ENCODE data around the gene GOLGA6D. TPM values are rescaled to one million over a fixed set of nuclear protein-coding genes. Genes with fewer than 3 reads are reported as not detected.

The GOLGA6D gene
- total RNA-seq, 1 experiment from 2014 or later: 0.12 TPM

DNA sequence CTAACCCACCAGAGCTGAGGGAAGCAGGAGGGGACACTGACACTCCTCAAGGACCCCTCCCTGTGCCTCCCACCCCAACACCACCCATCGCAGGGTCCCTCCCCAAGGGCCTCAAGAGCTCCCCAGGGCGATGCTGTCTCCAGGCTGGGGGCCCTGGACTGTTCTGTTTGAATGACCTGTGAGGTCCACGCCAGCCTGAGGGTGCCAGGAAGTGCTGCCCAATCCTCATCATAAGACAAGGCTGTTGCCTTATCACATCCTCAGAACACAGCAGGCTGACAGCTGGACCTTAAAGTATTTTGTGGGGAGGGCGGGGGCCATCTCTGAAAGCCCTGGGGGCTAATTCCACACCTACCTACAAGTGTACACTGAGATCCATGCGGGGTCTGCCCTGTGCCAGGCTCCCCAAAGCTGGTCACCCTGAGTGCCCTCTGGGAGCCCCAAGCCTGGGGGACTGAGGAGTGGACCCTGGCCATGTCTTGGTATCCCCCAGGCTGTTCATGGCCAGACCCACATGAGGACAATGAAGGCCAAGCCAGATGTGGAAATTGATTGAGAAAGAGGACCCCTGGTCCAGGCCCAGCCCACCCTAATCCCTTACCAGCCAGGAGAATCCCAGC is 48.3 kb upstream of the GOLGA6D start:
- Histone ChIP-seq H3K4me3 (replicated peaks in 1 of 2; ENCODE audit: low read depth in 1 of 2, low read length in 2 of 2) (no peak overlapping the region), H3K4me2 (ENCODE audit: low read length) (no peak overlapping the region), H3K9me3 (ENCODE audit: control insufficient read depth in 1 of 2, insufficient read depth in 1 of 2, low read depth in 1 of 2, low read length in 2 of 2) (no peaks in the 10 kb centered on the region), H2AFZ (ENCODE audit: low read depth, low read length, poor library complexity, severe bottlenecking) (no peak overlapping the region), H3K9ac (ENCODE audit: low read length) (no peak overlapping the region), H3K27me3 (ENCODE audit: insufficient read depth, low read length) (no peaks in the 10 kb centered on the region; the same call in 1 of the 2 replicates), H3K4me1 (ENCODE audit: control insufficient read depth in 1 of 2, insufficient read depth in 2 of 2, low read length in 2 of 2) (no peaks in the 10 kb centered on the region), H3K79me2 (ENCODE audit: insufficient read depth, low read length) (no peaks in the 10 kb centered on the region), H3K36me3 (ENCODE audit: control insufficient read depth in 1 of 2, insufficient read depth in 2 of 2, low read length in 2 of 2) (no peaks in the 10 kb centered on the region), H3K9me2 (ENCODE audit: insufficient read depth) (no peaks in the 10 kb centered on the region), H4K20me1 (ENCODE audit: insufficient read depth) (no peaks in the 10 kb centered on the region), H3K27ac (ENCODE audit: low read depth, low read length) (no peak overlapping the region)
- ChIA-PET CTCF (no interaction called here), RAD21 (ENCODE audit: low non-redundant PET in 1 of 2, low total read pairs in 2 of 2, uncharacterized antibody in 2 of 2, unreplicated experiment in 2 of 2) (no interaction called here), POLR2A (no interaction called here)
- DNase-seq (ENCODE audit: low read depth, low spot score) (no peak), ATAC-seq (no peak)
- no peak for TF ChIP-seq YY1 (IDR thresholded peaks at IDR 0.05; ENCODE audit: extremely low read depth, insufficient replicate concordance, low read depth, low read length)
- TF ChIP-seq EGR1 (IDR thresholded peaks at IDR 0.05; ENCODE audit: low read depth): no peak
- TF ChIP-seq SRF (IDR thresholded peaks at IDR 0.05; ENCODE audit: low read depth): no peak
- no peak for TF ChIP-seq TCF7L2 (IDR thresholded peaks at IDR 0.05; ENCODE audit: borderline replicate concordance, extremely low read depth, insufficient read depth, insufficient read length)
- no peak for TF ChIP-seq ELF1 (IDR thresholded peaks at IDR 0.05; ENCODE audit: borderline replicate concordance, low read depth)
- TF ChIP-seq POLR2AphosphoS5 (IDR thresholded peaks at IDR 0.05; ENCODE audit: low read depth, low read length): no peak
- no peak for TF ChIP-seq CEBPB (IDR thresholded peaks at IDR 0.05; ENCODE audit: low read depth)
- TF ChIP-seq EZH2phosphoT487 (IDR thresholded peaks at IDR 0.05; ENCODE audit: borderline replicate concordance): no peak
- no peak for TF ChIP-seq EZH2 (IDR thresholded peaks at IDR 0.05)
- no peak for TF ChIP-seq CBX3 (IDR thresholded peaks at IDR 0.05; ENCODE audit: low read depth)
- TF ChIP-seq SP1 (IDR thresholded peaks at IDR 0.05; ENCODE audit: low read depth): no peak
- intact Hi-C loops (cut with micrococcal nuclease): no loop called here
- BruUV-seq (replicated peaks): no TSS peak

- Histone ChIP-seq H3K4me2 (ENCODE audit: low read length) (no peak overlapping the region), H3K4me1 (ENCODE audit: control insufficient read depth in 1 of 2, insufficient read depth in 2 of 2, low read length in 2 of 2) (no peaks in the 10 kb centered on the region), H3K9ac (ENCODE audit: low read length) (no peak overlapping the region), H3K9me3 (ENCODE audit: control insufficient read depth in 1 of 2, insufficient read depth in 1 of 2, low read depth in 1 of 2, low read length in 2 of 2) (no peaks in the 10 kb centered on the region), H3K4me3 (replicated peaks in 1 of 2; ENCODE audit: low read depth in 1 of 2, low read length in 2 of 2) (no peak overlapping the region), H3K9me2 (ENCODE audit: insufficient read depth) (no peaks in the 10 kb centered on the region), H3K27me3 (ENCODE audit: insufficient read depth, low read length) (no peaks in the 10 kb centered on the region; the same call in 1 of the 2 replicates), H3K79me2 (ENCODE audit: insufficient read depth, low read length) (no peaks in the 10 kb centered on the region), H3K36me3 (ENCODE audit: control insufficient read depth in 1 of 2, insufficient read depth in 2 of 2, low read length in 2 of 2) (no peaks in the 10 kb centered on the region), H4K20me1 (ENCODE audit: insufficient read depth) (no peaks in the 10 kb centered on the region), H2AFZ (ENCODE audit: low read depth, low read length, poor library complexity, severe bottlenecking) (no peak overlapping the region), H3K27ac (ENCODE audit: low read depth, low read length) (no peak overlapping the region)
- RAD21 ChIA-PET (ENCODE audit: low non-redundant PET in 1 of 2, low total read pairs in 2 of 2, uncharacterized antibody in 2 of 2, unreplicated experiment in 2 of 2): no interaction called here
- CTCF ChIA-PET: no interaction called here
- intact Hi-C loops (cut with micrococcal nuclease): no loop called here
- no TSS peak for BruUV-seq (replicated peaks)
- DNase-seq (ENCODE audit: low read depth, low spot score) (no peak), ATAC-seq (no peak)
- POLR2A ChIA-PET: no interaction called here
- TF ChIP-seq, protein P1, sequence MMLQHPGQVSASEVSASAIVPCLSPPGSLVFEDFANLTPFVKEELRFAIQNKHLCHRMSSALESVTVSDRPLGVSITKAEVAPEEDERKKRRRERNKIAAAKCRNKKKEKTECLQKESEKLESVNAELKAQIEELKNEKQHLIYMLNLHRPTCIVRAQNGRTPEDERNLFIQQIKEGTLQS (IDR thresholded peaks at IDR 0.05): no peak
- TF ChIP-seq JUND (IDR thresholded peaks at IDR 0.05) (no peak), EZH2 (IDR thresholded peaks at IDR 0.05) (no peak), SRF (IDR thresholded peaks at IDR 0.05; ENCODE audit: low read depth) (no peak), FOSL1 (IDR thresholded peaks at IDR 0.05; ENCODE audit: low read depth) (no peak)
- TF ChIP-seq, protein P2, sequence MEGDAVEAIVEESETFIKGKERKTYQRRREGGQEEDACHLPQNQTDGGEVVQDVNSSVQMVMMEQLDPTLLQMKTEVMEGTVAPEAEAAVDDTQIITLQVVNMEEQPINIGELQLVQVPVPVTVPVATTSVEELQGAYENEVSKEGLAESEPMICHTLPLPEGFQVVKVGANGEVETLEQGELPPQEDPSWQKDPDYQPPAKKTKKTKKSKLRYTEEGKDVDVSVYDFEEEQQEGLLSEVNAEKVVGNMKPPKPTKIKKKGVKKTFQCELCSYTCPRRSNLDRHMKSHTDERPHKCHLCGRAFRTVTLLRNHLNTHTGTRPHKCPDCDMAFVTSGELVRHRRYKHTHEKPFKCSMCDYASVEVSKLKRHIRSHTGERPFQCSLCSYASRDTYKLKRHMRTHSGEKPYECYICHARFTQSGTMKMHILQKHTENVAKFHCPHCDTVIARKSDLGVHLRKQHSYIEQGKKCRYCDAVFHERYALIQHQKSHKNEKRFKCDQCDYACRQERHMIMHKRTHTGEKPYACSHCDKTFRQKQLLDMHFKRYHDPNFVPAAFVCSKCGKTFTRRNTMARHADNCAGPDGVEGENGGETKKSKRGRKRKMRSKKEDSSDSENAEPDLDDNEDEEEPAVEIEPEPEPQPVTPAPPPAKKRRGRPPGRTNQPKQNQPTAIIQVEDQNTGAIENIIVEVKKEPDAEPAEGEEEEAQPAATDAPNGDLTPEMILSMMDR (IDR thresholded peaks at IDR 0.05 in 2 of 3, conservative IDR thresholded peaks at IDR 0.05 in 1 of 3; ENCODE audit: borderline replicate concordance in 1 of 3, insufficient read depth in 1 of 3, low read depth in 2 of 3, low read length in 2 of 3): no peak
Observed at GRCh38 chr15:75235051-75235673, 47.5 kb upstream of the GOLGA6D start.
